GM19099 (cell line): Measurements from ENCODE around the gene APC.

ENCODE experiments used
- POLR2A ChIP-seq: IDR thresholded peaks from 3 replicates; pipeline ENCODE4 v1.6.1; 2011; ENCODE audit warnings: low read depth; ENCODE audit not compliant: insufficient read length; ENCODE audit errors: extremely low read depth

The APC gene

DNA sequence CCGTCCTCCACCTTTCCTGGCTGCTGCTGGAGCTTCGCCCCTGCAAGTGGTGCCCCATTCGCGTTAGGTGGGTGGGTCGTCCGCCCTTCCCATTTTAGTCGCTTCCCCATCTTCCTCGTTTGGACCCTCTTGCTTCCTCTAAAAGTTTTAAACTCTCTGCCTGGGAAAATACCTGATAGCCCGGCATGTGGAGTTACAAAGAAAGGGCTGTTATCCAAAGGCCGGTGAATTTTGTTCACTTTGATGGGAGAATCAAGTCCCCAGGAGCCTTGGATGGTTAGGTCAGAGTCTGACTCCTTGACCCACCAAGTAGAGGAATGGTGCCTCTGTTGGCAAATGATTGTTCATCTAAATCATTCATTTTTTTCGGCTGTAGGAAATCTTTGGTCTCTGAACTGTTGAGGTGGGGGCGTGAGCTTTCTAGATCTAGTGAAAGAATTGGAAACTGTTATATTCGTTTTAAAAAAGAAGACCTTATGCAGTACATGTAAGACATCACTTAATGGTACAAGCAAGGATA lies 29.5 kb upstream of the APC start:
- TF ChIP-seq POLR2A = no peak

DNA sequence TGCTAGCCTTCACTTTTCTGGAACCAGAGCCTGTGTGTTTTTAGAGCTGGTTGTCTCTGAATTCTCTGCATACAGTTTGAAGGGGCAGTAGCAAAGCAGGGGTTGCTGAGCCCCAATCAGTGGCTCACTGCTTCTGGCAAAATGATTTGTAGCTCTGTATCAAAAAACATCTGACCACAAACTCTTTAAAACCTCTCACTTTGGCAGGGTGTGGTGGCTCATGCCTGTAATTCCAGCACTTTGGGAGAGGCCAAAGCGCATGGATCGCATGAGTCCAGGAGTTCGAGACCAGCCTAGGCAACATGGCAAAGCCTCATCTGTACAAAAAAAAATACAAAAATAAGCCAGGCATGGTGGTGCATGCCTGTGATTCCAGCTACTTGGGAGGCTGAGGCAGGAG lies 28.3 kb upstream of the APC start:
- no peak for TF ChIP-seq POLR2A

- no peak for TF ChIP-seq POLR2A
These were observed 26.8 kb upstream of the APC start for GRCh38 chr5:112710896-112711295.

- no peak for TF ChIP-seq POLR2A
These were observed 26.2 kb upstream of the APC start for GRCh38 chr5:112711436-112711835.

DNA sequence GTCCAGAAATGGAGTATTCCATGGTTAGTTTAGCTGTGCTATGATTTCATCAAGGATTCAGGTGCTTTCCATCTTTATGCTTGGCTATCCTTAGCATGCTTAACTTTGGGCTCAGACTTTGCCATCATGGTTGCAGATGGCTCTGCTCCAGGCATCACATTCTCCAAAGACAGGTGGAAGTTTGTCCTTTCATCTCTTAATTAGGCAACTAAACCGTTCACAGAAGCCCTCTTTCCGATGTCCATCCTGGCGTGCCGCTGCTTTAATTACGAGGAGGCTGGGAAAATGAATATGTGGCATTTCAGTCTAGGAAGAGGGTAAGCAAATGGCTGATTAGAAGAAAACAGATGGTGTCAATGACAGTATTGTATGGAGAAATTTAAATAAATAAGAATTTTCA lies 24.5 kb upstream of the APC start:
- no peak for TF ChIP-seq POLR2A

- TF ChIP-seq POLR2A = no peak
These were observed 20.1 kb upstream of the APC start for GRCh38 chr5:112717506-112718082.

DNA sequence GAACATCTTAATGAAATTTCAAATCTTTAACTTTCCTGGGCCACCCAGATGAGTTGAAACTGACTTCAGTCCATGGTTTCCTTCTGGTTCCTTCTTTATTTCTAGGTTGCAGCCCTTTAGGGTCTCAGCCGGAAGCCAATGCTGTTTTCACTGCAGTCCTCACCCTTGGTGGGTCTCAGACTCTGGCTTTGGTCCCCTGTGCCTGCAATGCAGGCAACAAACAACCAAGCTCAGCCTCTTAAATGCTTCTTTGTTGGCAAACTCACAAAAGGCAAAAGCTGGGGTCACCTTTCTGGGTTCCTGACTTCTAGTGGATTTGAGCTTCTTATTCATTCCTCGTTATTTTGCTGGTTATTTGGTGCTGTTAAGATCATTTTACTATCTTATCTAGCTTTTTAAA lies 19.3 kb upstream of the APC start:
- TF ChIP-seq POLR2A = no peak

GRCh38 chr5:112720576-112720975 lies 17.1 kb upstream of the APC start:
- TF ChIP-seq POLR2A = no peak

DNA sequence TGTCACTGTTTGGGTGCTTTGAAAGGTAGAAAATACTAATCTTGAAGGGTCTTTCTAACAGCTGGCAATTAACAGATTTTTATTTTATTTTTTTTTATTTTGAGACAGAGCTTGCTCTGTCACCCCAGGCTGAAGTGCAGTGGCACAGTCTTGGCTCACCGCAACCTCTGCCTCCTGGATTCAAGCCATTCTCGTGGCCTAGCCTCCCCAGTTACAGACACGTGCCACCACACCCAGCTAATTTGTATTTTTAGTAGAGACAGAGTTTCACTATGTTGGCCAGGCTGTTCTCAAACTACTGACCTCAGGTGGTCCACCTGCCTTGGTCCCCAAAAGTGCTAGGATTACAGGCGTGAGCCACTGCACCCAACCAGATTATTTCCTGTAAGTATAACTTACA lies 12.8 kb upstream of the APC start:
- no peak for TF ChIP-seq POLR2A

DNA sequence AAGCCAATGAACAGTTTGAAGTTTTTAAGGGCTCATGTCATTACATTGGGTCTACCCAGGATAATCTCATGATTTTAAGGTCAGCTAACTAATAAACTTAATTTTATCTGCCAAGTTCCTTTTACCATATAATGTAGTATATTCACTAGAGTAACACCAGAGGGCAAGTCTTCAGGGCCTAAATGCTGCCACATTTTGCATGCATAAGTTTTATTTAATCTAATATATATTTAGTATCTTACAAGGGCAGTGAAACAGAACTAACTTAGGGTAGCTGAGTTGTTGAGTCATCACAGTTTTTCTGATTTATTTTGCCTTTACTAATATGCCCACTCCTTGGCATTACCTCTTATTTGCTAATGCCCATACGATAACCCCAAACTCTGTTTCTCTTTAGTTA lies 8.1 kb upstream of the APC start:
- no peak for TF ChIP-seq POLR2A

DNA sequence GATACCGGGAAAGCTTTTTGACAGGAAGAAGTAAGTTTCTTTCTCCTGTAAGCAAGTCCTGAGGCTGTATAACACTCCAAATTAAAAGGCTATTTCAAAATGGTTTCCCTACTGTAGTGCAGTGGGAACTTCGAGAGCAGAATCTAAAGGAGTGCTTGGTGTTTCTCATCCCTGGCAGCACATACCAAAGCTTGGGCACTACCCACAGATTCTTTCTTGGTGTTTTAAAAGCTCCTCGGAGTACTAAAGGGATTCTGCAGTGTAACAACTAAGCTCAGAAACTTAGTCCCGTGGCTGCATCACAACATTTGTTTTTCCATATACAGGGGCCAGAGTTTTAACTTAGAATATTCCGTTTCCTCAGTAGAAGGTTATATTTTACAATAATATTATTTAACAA lies 5.6 kb upstream of the APC start:
- no peak for TF ChIP-seq POLR2A

GRCh38 chr5:112733586-112733985 lies 4.1 kb upstream of the APC start:
- no peak for TF ChIP-seq POLR2A

DNA sequence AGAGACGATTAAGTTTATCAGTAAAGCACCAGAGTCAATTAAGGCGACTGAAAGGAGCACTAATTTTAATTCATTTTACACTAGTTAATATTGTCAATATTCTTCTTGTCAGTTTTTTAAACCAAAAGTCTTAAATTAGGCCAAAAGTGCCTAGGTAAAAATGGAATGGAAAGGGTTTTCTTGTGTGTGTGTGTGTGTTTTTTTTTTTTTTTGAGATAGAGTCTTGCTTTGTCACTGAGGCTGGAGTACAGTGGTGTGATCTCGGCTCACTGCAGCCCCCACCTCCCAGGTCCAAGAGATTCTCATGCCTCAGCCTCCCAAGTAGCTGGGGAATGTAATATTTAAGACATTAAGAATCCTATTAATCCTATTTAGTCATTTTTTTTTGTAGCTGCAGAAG lies 3.1 kb upstream of the APC start:
- TF ChIP-seq POLR2A = no peak

DNA sequence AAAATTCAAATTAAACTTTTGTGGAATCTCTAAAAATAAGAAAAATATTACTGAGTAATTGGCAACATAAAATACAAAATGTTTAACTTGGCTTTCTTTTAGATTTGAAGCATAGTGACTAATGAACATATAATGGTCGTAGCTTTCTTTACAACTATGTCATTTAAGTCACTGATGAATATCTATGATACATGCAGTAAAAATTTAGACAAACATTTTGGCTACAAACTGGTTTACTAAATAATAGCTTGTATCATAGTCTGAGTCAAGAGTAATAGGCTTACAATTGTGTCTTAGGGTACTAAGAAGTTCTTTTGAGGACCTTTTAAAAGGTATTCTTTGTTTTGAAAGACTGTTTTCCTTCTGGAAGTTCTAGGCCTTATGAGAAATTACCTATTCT lies 2.0 kb upstream of the APC start:
- TF ChIP-seq POLR2A = no peak

DNA sequence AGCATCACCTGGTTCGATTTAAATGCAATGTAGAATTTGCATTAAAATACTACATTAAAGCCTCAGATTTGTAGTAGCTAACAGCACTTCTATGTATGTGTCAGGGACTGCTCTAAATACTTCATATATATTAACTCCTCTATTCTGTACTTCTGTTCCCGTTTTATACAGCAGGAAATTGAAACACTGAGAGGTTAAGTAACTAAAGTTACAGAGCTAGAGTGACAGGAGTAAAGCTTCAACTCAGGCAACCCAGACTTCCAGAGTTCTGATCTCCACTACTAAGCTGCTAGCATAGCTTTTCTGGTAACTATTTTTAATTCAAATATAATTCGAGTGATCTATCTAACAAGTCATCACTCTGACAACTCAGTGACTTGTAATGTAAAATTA lies 619 bp upstream of the APC start:
- TF ChIP-seq POLR2A = no peak

DNA sequence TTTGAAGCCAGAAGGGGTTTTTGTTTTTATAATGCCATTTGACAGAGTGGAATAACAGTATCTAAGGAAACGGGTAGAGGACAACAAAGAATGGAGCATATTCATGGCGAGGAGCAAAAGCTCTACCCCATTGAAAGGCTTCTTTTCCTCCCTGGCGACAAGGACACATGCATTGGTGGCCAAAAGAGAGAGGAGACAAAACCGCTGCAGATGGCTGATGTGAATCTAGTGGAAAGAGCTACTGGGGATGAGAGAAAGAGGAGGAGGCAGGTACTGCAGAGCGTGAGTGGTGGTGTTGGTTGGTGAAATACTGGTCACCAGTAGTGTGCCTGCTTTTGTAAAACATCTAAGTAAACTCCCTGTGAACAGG lies 491 bp downstream of the APC start:
- TF ChIP-seq POLR2A = no peak

DNA sequence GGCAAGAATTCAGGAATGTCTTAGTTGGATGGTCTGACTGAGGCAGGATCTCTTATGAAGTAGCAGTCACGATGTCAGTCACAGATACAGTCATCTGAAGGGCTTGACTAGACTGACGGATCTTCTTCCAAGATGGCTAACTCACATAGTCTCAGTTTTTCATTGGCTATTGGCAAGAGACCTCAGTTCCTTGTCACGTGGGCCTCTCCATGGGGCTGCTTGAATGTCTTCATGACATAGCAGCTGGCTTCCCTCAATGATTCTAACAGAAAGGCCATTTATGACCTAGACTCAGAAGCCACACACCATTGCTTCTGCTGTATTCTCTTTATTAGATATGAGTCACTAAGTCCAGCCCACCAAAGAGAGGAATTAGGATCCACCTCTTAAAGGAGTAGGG lies 4.7 kb downstream of the APC start:
- TF ChIP-seq POLR2A = no peak
